Activated CD4-positive, alpha-beta T cell treated with anti-CD3 and anti-CD28 coated beads, Interleukin-10, Interleukin-2, amounts not matched to agents 100 ng/mL and 50 ng/mL, durations not matched to agents 16 hours and 8 hours (primary cell): ENCODE measurements around the gene TUBA4B.
"Not testable (repeated sequence)": the region's sequence is repeated elsewhere in the genome, so short reads cannot be mapped to it uniquely, and the experiment has no call there.

Source experiments
- DNase-seq: peaks from one replicate; pipeline ENCODE4 v3.0.0-alpha.2; 2020

The TUBA4B gene

GRCh38 chr2:219248845-219249202 is 4.2 kb upstream of the TUBA4B start:
- DNase-seq = no peak

- peak; percentile 72 for DNase-seq
These were observed 3.7 kb upstream of the TUBA4B start for GRCh38 chr2:219249203-219249980.

GRCh38 chr2:219250049-219250781 is 2.8 kb upstream of the TUBA4B start:
- DNase-seq = no peak

GRCh38 chr2:219251656-219252055 is 1.4 kb upstream of the TUBA4B start:
- DNase-seq = no peak

- peak; percentile 55 for DNase-seq
These were observed 959 bp upstream of the TUBA4B start for GRCh38 chr2:219252084-219252483.

GRCh38 chr2:219252570-219252899 is 508 bp upstream of the TUBA4B start:
- no peak for DNase-seq

GRCh38 chr2:219253753-219254589 is 928 bp downstream of the TUBA4B start, which contains the start of gene TUBA4A:
Gene TUBA4A (minus strand): TSS chr2:219253918. CDS start chr2:219253858, 60 bp downstream.
- DNase-seq = peak; percentile 93

- peak; percentile 68 for DNase-seq
These were observed 1.7 kb downstream of the TUBA4B start for GRCh38 chr2:219254590-219255201.

- not testable (repeated sequence) for DNase-seq
These were observed 5.9 kb downstream of the TUBA4B start for GRCh38 chr2:219258942-219259341.

- no peak for DNase-seq
These were observed 8.2 kb downstream of the TUBA4B start for GRCh38 chr2:219261024-219261855.

- no peak for DNase-seq
These were observed 13.2 kb downstream of the TUBA4B start for GRCh38 chr2:219266232-219266631.

- DNase-seq = no peak
These were observed 13.8 kb downstream of the TUBA4B start for GRCh38 chr2:219266886-219267285.

GRCh38 chr2:219268294-219268693 is 15.3 kb downstream of the TUBA4B start:
- DNase-seq = no peak

- no peak for DNase-seq
These were observed 16.5 kb downstream of the TUBA4B start for GRCh38 chr2:219269362-219270054.

- DNase-seq = no peak
These were observed 17.0 kb downstream of the TUBA4B start for GRCh38 chr2:219270055-219270372.

GRCh38 chr2:219271021-219271420 is 18.0 kb downstream of the TUBA4B start:
- no peak for DNase-seq

- DNase-seq = no peak
These were observed 19.3 kb downstream of the TUBA4B start for GRCh38 chr2:219272356-219272755.

- no peak for DNase-seq
These were observed 20.0 kb downstream of the TUBA4B start for GRCh38 chr2:219272995-219273394.

- no peak for DNase-seq
These were observed 20.9 kb downstream of the TUBA4B start for GRCh38 chr2:219273937-219274336.

GRCh38 chr2:219274361-219274921 is 21.4 kb downstream of the TUBA4B start:
- no peak for DNase-seq
